Caki2 (cell line): Measurements from ENCODE around the gene DUSP18. TPM values are rescaled to one million over a fixed set of nuclear protein-coding genes. Genes with fewer than 3 reads are reported as not detected.
A peak's percentile ranks its signal among the peaks of the same experiment; 100 is the strongest.
"Not testable (repeated sequence)": the region's sequence is repeated elsewhere in the genome, so short reads cannot be mapped to it uniquely, and the experiment has no call there.

Experiments used
- DNase-seq: peaks from one replicate; pipeline ENCODE4 v3.0.0-alpha.2; 2015; ENCODE audit warnings: low read depth
- in situ Hi-C: cut with HindIII; loops from 2 replicates; pipeline ENCODE4 v1.10.0; 2016; ENCODE audit warnings: low sequenced_read_pairs, low pct_unique_long_range_greater_than_20kb, mixed read lengths
- total RNA-seq: library from RNA; depleted of rRNA; stranded (reverse); fragments of >200 nt; shearing (Covaris generic); gene quantifications from 2 replicates; pipeline ENCODE4 v1.2.3, GENCODE V29; 2014; ENCODE audit warnings: low replicate concordance

DUSP18 gene
- total RNA-seq, 1 experiment from 2014 or later: 16.0 TPM

- in situ Hi-C loops: no loop called here
- no peak for DNase-seq
These were observed 14.2 kb upstream of the DUSP18 start for GRCh38 chr22:30681831-30682230.

GRCh38 chr22:30680991-30681770 lies 13.5 kb upstream of the DUSP18 start:
- in situ Hi-C loops: no loop called here

GRCh38 chr22:30679895-30680690 lies 12.4 kb upstream of the DUSP18 start:
- in situ Hi-C loops: not testable (repeated sequence)

More at GRCh38 chr22:30680991-30681770, 13.5 kb upstream of the DUSP18 start:
- no peak for DNase-seq

GRCh38 chr22:30676565-30676964 lies 8.9 kb upstream of the DUSP18 start:
- DNase-seq, in situ Hi-C loops: not testable (repeated sequence)

More at GRCh38 chr22:30679895-30680690, 12.4 kb upstream of the DUSP18 start:
- not testable (repeated sequence) for DNase-seq

- no peak for DNase-seq
- in situ Hi-C loops: no loop called here
These were observed 7.8 kb upstream of the DUSP18 start for GRCh38 chr22:30675436-30675835.

GRCh38 chr22:30674482-30674881 lies 6.8 kb upstream of the DUSP18 start:
- in situ Hi-C loops: no loop called here
- DNase-seq: no peak

GRCh38 chr22:30673136-30673535 lies 5.5 kb upstream of the DUSP18 start:
- in situ Hi-C loops: no loop called here
- no peak for DNase-seq

GRCh38 chr22:30671071-30671470 lies 3.4 kb upstream of the DUSP18 start:
- no peak for DNase-seq
- in situ Hi-C loops: no loop called here

GRCh38 chr22:30668386-30668710 lies 673 bp upstream of the DUSP18 start:
- in situ Hi-C loops: no loop called here
- no peak for DNase-seq

- in situ Hi-C loops: no loop called here
- no peak for DNase-seq
These were observed 575 bp downstream of the DUSP18 start for GRCh38 chr22:30667107-30667493.

GRCh38 chr22:30665786-30666185 lies 1.9 kb downstream of the DUSP18 start:
- in situ Hi-C loops: no loop called here
- DNase-seq: no peak

GRCh38 chr22:30665266-30665665 lies 2.4 kb downstream of the DUSP18 start:
- DNase-seq: no peak
- in situ Hi-C loops: no loop called here

- DNase-seq: no peak
- in situ Hi-C loops: no loop called here
These were observed 2.9 kb downstream of the DUSP18 start for GRCh38 chr22:30664798-30665197.

- DNase-seq: no peak
- in situ Hi-C loops: no loop called here
These were observed 5.6 kb downstream of the DUSP18 start for GRCh38 chr22:30662040-30662439.

- in situ Hi-C loops: no loop called here
- no peak for DNase-seq
These were observed 12.1 kb downstream of the DUSP18 start for GRCh38 chr22:30655532-30655931.

GRCh38 chr22:30654361-30654760 lies 13.3 kb downstream of the DUSP18 start:
- no peak for DNase-seq
- in situ Hi-C loops: no loop called here

GRCh38 chr22:30652852-30653251 lies 14.8 kb downstream of the DUSP18 start:
- no peak for DNase-seq
- in situ Hi-C loops: no loop called here

- DNase-seq: no peak
- in situ Hi-C loops: no loop called here
These were observed 17.1 kb downstream of the DUSP18 start for GRCh38 chr22:30650508-30651116.

- DNase-seq: peak; percentile 88
- in situ Hi-C loops: no loop called here
These were observed 18.2 kb downstream of the DUSP18 start for GRCh38 chr22:30649430-30650007.
